HepG2 (cell line): ENCODE data around the gene MAML1. TPM values are rescaled to one million over a fixed set of nuclear protein-coding genes. Genes with fewer than 3 reads are reported as not detected.

Experiments
- ATAC-seq: fragments of 200-7000 bp; cut with Tn5 transposase; 3 replicates; pipeline ENCODE4 v1.9.1; 2020; ENCODE audit warnings: mild to moderate bottlenecking, moderate library complexity
- BruUV-seq: library from RNA; stranded (reverse); fragments of 400-500 nt; replicated peaks from 2 replicates; lab custom pipeline; 2021; lab: Mats Ljungman, UMichigan
- CTCF ChIA-PET: fragments of 300-600 bp; formaldehyde crosslinking; extraction: SDS; loops from one replicate; lab custom pipeline; 2021; ENCODE audit warnings: low total read pairs, inconsistent platforms, low intra/inter-chr PET ratio; lab: Yijun Ruan, JAX
- POLR2A ChIA-PET: fragments of 350-600 bp; sonication (Branson Sonifier 250); formaldehyde crosslinking; loops from one replicate; lab custom pipeline; 2020; ENCODE audit warnings: antibody characterized with exemption, inconsistent platforms; lab: Yijun Ruan, JAX
- DNase-seq: peaks from one replicate; pipeline ENCODE4 v3.0.0-alpha.2; 2015; ENCODE audit warnings: low spot score
- FAIRE-seq: peaks from 3 replicates; lab custom pipeline; 2011; peaks lifted over from hg19 to GRCh38; lab: Jason Lieb, UNC
- H2AFZ ChIP-seq: one replicate; pipeline ENCODE4 v1.6.1; 2011; ENCODE audit warnings: low read length, inconsistent platforms
- H3K27ac ChIP-seq: fragments of 300-600 bp; 3 replicates; pipeline ENCODE4 v1.8.0; 2011; ENCODE audit warnings: mixed run types, mild to moderate bottlenecking, mixed read lengths, low read length, inconsistent platforms; ENCODE audit not compliant: insufficient read depth; ENCODE audit errors: extremely low read length
- H3K27me3 ChIP-seq, 2 experiments: fragments of 200-600 bp in 1 of 2; 2 replicates in 1 of 2; 3 replicates in 1 of 2; pipeline versions ENCODE4 v1.6.0 to v1.8.0; 2011; ENCODE audit warnings: low read length in 2 of 2, mild to moderate bottlenecking in 2 of 2, moderate library complexity in 2 of 2, inconsistent platforms in 1 of 2; ENCODE audit not compliant: insufficient read depth in 2 of 2, control insufficient read depth in 1 of 2
- H3K36me3 ChIP-seq, 2 experiments: fragments of 200-600 bp in 1 of 2; replicated peaks in 1 of 2; 2 replicates in 1 of 2; 3 replicates in 1 of 2; pipeline versions ENCODE4 v1.5.1 to v1.8.0; 2011; ENCODE audit warnings: low read length in 2 of 2, inconsistent platforms in 1 of 2; ENCODE audit not compliant: insufficient read depth in 2 of 2, control insufficient read depth in 1 of 2
- H3K4me1 ChIP-seq: 2 replicates; pipeline ENCODE4 v1.5.1; 2012; ENCODE audit warnings: low read length, inconsistent platforms; ENCODE audit not compliant: insufficient read depth
- H3K4me2 ChIP-seq: 2 replicates; pipeline ENCODE4 v1.6.0; 2011; ENCODE audit warnings: low read depth, low read length, inconsistent platforms
- H3K4me3 ChIP-seq, 3 experiments: fragments of 200-600 bp in 1 of 3; sonication (generic), shearing (Covaris generic) in 1 of 3; replicated peaks in 1 of 3; 2 replicates each; pipeline ENCODE4 v1.5.1; 2011 to 2016; ENCODE audit warnings: low read length in 3 of 3, inconsistent platforms in 2 of 3, low read depth in 2 of 3, mild to moderate bottlenecking in 2 of 3, control low read depth in 1 of 3, mixed read lengths in 1 of 3; ENCODE audit not compliant: insufficient read depth in 1 of 3
- H3K79me2 ChIP-seq: one replicate; pipeline ENCODE4 v1.6.1; 2011; ENCODE audit warnings: low read length, inconsistent platforms; ENCODE audit not compliant: insufficient read depth
- H3K9ac ChIP-seq: 2 replicates; pipeline ENCODE4 v1.6.0; 2011; ENCODE audit warnings: mild to moderate bottlenecking, low read depth, low read length, inconsistent platforms; ENCODE audit not compliant: insufficient read depth
- H3K9me3 ChIP-seq: 2 replicates; pipeline ENCODE4 v1.5.1; 2012; ENCODE audit warnings: mild to moderate bottlenecking, low read length
- H4K20me1 ChIP-seq: 2 replicates; pipeline ENCODE4 v1.6.0; 2011; ENCODE audit warnings: inconsistent platforms, mild to moderate bottlenecking, low read length, moderate library complexity; ENCODE audit not compliant: insufficient read depth
- CENPBD1 ChIP-seq: sonication (generic); formaldehyde crosslinking; IDR thresholded peaks from 2 replicates; pipeline ENCODE4 v1.8.0; 2022; ENCODE audit warnings: missing genetic modification reagents, low read depth, mild to moderate bottlenecking, borderline replicate concordance
- FIP1L1 ChIP-seq: fragments of 200-400 bp; formaldehyde crosslinking; IDR thresholded peaks from 2 replicates; pipeline ENCODE4 v1.6.1; 2018; ENCODE audit warnings: low read depth, mild to moderate bottlenecking, low read length, moderate library complexity, borderline replicate concordance; ENCODE audit not compliant: insufficient read depth
- FOSL1 ChIP-seq: sonication (generic); formaldehyde crosslinking; IDR thresholded peaks from 2 replicates; pipeline ENCODE4 v1.9.0; 2021; ENCODE audit warnings: missing genetic modification reagents, borderline replicate concordance
- GATA4 ChIP-seq: sonication (generic); IDR thresholded peaks from 2 replicates; pipeline ENCODE4 v1.6.1; 2016; ENCODE audit warnings: antibody characterized with exemption, low read depth, borderline replicate concordance
- HMGA1 ChIP-seq: sonication (generic); formaldehyde crosslinking; conservative IDR thresholded peaks from 2 replicates; pipeline ENCODE4 v1.4.0; 2020; ENCODE audit warnings: missing genetic modification reagents
- HNRNPL ChIP-seq: fragments of 200-400 bp; formaldehyde crosslinking; IDR thresholded peaks from 2 replicates; pipeline ENCODE4 v1.6.1; 2017; ENCODE audit warnings: mild to moderate bottlenecking, low read depth, low read length
- HOMEZ ChIP-seq: IDR thresholded peaks from 2 replicates; pipeline ENCODE4 v1.6.1; 2016; ENCODE audit warnings: low read depth
- KAT8 ChIP-seq: IDR thresholded peaks from 2 replicates; pipeline ENCODE4 v1.6.1; 2016; ENCODE audit warnings: missing genetic modification reagents, missing compliant biosample characterization
- MEIS1 ChIP-seq: sonication (generic); formaldehyde crosslinking; IDR thresholded peaks from 2 replicates; pipeline ENCODE4 v1.9.0; 2021; ENCODE audit warnings: mild to moderate bottlenecking, missing genetic modification reagents, moderate library complexity, borderline replicate concordance
- MLX ChIP-seq: IDR thresholded peaks from 2 replicates; pipeline ENCODE4 v1.6.1; 2016
- MYPOP ChIP-seq: sonication (generic); formaldehyde crosslinking; IDR thresholded peaks from 2 replicates; pipeline ENCODE4 v1.8.1; 2023; ENCODE audit warnings: mild to moderate bottlenecking, moderate library complexity, missing genetic modification reagents
- NFRKB ChIP-seq: fragments of 450-650 bp; IDR thresholded peaks from 2 replicates; pipeline ENCODE4 v1.6.1; 2017
- RAD51 ChIP-seq: fragments of 450-650 bp; IDR thresholded peaks from 2 replicates; pipeline ENCODE4 v1.6.1; 2016; ENCODE audit warnings: borderline replicate concordance
- RFXANK ChIP-seq: IDR thresholded peaks from 2 replicates; pipeline ENCODE4 v1.6.1; 2016
- ZFP90 ChIP-seq: sonication (generic); formaldehyde crosslinking; IDR thresholded peaks from 2 replicates; pipeline ENCODE4 v1.8.0; 2022; ENCODE audit warnings: missing genetic modification reagents, mild to moderate bottlenecking, inconsistent platforms, borderline replicate concordance
- ZNF414 ChIP-seq: sonication (generic); formaldehyde crosslinking; IDR thresholded peaks from 2 replicates; pipeline ENCODE4 v1.5.0; 2020; ENCODE audit warnings: missing genetic modification reagents
- ZNF556 ChIP-seq: sonication (generic); formaldehyde crosslinking; IDR thresholded peaks from 2 replicates; pipeline ENCODE4 v1.4.0; 2020; ENCODE audit warnings: mild to moderate bottlenecking, missing genetic modification reagents, borderline replicate concordance
- WGBS: methylation state at CpG from one replicate; pipeline ENCODE4 v1.1.6; 2017; ENCODE audit warnings: low lambda C conversion rate; 5-methylcytosine and 5-hydroxymethylcytosine counted together
- in situ Hi-C: cut with HindIII; loops from 2 replicates; pipeline ENCODE4 v1.10.0; 2017; ENCODE audit warnings: low pct_unique_long_range_greater_than_20kb; ENCODE audit not compliant: extremely low pct_ligation_motif_present
- intact Hi-C: fragments of 100-400 bp; cut with micrococcal nuclease; formaldehyde crosslinking; loops from one replicate; pipeline ENCODE4 v1.10.0; 2022; ENCODE audit not compliant: unreplicated experiment
- polyA plus RNA-seq, 8 experiments: library from polyadenylated mRNA; depleted of rRNA in 3 of 8; stranded (reverse) in 7 of 8; unstranded in 1 of 8; fragments of >200 nt; fragmentation: Illumina TruSeq in 4 of 8; extraction: Trizol in 4 of 8; gene quantifications; 2 replicates each; pipeline versions ENCODE4 v1.2.1 to v1.2.3, GENCODE V29; 2011 to 2016; ENCODE audit warnings: low read depth in 4 of 8, missing spikeins in 1 of 8, mixed read lengths in 1 of 8; ENCODE audit not compliant: insufficient read depth in 1 of 8
- total RNA-seq, 5 experiments: library from RNA; depleted of rRNA; stranded (reverse); fragments of >200 nt; fragmentation: Illumina TruSeq; extraction: Trizol; gene quantifications; 2 replicates each; pipeline ENCODE4 v1.2.3, GENCODE V29; 2016; ENCODE audit warnings: low read depth in 1 of 5

The MAML1 gene
- total and polyA plus RNA-seq, 2 of the 13 experiments (the other 11 are each of a cell fraction or from before 2014, with no cell fraction given): 10.0 to 10.8 TPM

- TF ChIP-seq ZFP90 (CRISPR knock-in tag) (0 out of 2 replicates have a peak, but pooled peaks have one; percentile 10), MYPOP (CRISPR knock-in tag) (no peak), KAT8 (CRISPR knock-in tag) (no peak), MLX (CRISPR knock-in tag) (no peak), ZNF556 (CRISPR knock-in tag) (no peak), FIP1L1 (no peak), MEIS1 (0 out of 2 replicates have a peak, but pooled peaks have one; percentile 17), GATA4 (no peak), HNRNPL (peak; percentile 86)
Observed at GRCh38 chr5:179805070-179805528, 72.5 kb downstream of the MAML1 start (continued).

GRCh38 chr5:179805529-179806249 is 73.1 kb downstream of the MAML1 start:
- DNase-seq (no peak), ATAC-seq (peak; percentile 2), FAIRE-seq (no peak)
- ChIA-PET CTCF (no interaction called here), POLR2A (interaction anchor here (1.0 to 8.6 kb wide), 5 partner anchors 13 to 105 kb away, joined by 3 to 115 read pairs (median 7); partner anchors contain the start of gene SQSTM1)
- intact Hi-C loops: loop anchor here (2.0 kb wide), 2 partner anchors 13 to 21 kb away; no protein-coding TSS in a partner anchor
- no TSS peak for BruUV-seq
- Histone ChIP-seq H3K4me3 (peak overlapping the region; percentile 60 to 95 (median 82)), H3K27ac (peak overlapping the region; percentile 89), H3K9ac (peak overlapping the region; percentile 86), H3K79me2 (peaks cover 27% of the 10 kb centered on the region), H2AFZ (no peak overlapping the region), H4K20me1 (peaks cover 20% of the 10 kb centered on the region; the same call in 1 of the 2 replicates), H3K27me3 (no peaks in the 10 kb centered on the region), H3K4me1 (peaks cover 43% of the 10 kb centered on the region), H3K36me3 (peaks cover 9 to 14% of the 10 kb centered on the region in 2 experiments; a peak in 3 of 5 replicates), H3K9me3 (no peaks in the 10 kb centered on the region), H3K4me2 (peak overlapping the region; percentile 75)
- in situ Hi-C loops: no loop called here
- 3% methylated on average over 11 of the region's 65 CpGs for WGBS
- no peak for TF ChIP-seq RAD51
- TF ChIP-seq HMGA1: no peak
- no peak for TF ChIP-seq FOSL1 (CRISPR knock-in tag)
- no peak for TF ChIP-seq HOMEZ (CRISPR knock-in tag)
- no peak for TF ChIP-seq ZNF414
- TF ChIP-seq RFXANK (CRISPR knock-in tag): no peak
- TF ChIP-seq NFRKB: no peak
- TF ChIP-seq CENPBD1: no peak
